ENCODE data around the gene SPARC.

- no peak for TF ChIP-seq EZH2 (IDR thresholded peaks at IDR 0.05)
- no peak for TF ChIP-seq POLR2AphosphoS5 (IDR thresholded peaks at IDR 0.05; ENCODE audit: borderline replicate concordance, low read depth, low read length)
- no peak for TF ChIP-seq FOXP2 (optimal IDR thresholded peaks at IDR 0.05; ENCODE audit: control extremely low read depth, extremely low read length, insufficient read depth)
These were observed 31.4 kb upstream of the SPARC start for GRCh38 chr5:151718153-151718552.

All from SK-N-MC (cell line).